Measurements from ENCODE around the gene EVI5L.
A peak's percentile ranks its signal among the peaks of the same experiment; 100 is the strongest.

The EVI5L gene

DNA sequence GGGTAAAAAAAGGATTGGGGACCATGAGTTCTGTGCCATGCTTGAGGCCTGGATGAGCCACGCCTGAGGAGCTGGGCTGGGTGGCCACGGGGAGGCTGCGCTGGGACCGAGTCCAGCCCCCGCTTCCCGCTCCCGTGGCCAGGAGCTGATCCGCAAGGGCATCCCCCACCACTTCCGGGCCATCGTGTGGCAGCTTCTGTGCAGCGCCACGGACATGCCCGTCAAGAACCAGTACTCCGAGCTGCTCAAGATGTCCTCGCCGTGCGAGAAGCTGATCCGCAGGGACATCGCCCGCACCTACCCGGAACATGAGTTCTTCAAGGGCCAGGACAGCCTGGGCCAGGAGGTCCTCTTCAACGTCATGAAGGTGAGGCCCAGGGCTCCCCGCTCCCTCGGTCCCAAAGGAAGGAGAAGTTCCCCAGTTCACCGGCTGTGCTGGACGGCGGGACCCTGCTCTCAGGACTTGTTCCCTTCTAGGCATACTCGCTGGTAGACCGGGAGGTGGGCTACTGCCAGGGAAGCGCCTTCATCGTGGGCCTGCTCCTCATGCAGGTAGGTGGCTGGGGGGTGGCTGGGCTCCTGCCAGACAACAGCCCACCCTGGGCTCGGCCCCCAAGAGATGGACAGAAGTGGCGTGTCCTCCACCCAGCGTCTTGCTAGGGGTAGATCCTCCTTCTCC is 18.9 kb downstream of the EVI5L start:
- no peak for DNase-seq

GRCh38 chr19:7849631-7849999 is 19.6 kb downstream of the EVI5L start:
- DNase-seq: no peak

GRCh38 chr19:7850000-7850813 is 20.2 kb downstream of the EVI5L start:
- no peak for DNase-seq

DNA sequence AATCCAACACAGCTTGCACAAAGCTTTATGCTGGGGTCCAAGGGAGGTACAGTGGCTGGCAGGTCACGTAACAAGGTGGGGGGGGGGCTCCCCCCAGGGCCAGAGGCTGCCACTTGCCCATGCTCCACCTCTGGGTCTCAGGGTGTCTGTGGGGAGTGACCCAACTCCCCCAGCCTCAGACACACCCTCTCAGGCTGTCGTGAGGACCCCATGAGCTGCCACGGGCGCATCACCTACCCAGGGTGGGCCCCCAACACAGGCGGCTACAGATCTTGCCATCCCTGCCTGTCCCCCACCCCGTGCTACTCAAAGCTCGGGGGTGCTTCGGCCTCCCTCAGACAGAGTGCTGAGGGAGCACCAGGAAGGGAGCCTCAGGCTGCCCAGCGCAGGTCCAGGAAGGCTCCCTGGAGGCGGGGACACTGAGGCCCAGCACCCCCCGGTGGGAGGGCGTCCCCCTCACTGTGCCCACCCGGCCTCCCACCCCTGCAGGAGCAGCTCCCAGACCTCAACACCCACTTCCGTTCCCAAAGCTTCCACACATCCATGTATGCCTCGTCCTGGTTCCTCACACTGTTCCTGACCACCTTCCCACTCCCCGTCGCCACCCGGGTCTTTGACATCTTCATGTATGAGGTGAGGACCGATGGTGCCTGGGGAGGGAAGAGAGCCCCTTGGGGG is 21.1 kb downstream of the EVI5L start:
- DNase-seq: no peak

DNA sequence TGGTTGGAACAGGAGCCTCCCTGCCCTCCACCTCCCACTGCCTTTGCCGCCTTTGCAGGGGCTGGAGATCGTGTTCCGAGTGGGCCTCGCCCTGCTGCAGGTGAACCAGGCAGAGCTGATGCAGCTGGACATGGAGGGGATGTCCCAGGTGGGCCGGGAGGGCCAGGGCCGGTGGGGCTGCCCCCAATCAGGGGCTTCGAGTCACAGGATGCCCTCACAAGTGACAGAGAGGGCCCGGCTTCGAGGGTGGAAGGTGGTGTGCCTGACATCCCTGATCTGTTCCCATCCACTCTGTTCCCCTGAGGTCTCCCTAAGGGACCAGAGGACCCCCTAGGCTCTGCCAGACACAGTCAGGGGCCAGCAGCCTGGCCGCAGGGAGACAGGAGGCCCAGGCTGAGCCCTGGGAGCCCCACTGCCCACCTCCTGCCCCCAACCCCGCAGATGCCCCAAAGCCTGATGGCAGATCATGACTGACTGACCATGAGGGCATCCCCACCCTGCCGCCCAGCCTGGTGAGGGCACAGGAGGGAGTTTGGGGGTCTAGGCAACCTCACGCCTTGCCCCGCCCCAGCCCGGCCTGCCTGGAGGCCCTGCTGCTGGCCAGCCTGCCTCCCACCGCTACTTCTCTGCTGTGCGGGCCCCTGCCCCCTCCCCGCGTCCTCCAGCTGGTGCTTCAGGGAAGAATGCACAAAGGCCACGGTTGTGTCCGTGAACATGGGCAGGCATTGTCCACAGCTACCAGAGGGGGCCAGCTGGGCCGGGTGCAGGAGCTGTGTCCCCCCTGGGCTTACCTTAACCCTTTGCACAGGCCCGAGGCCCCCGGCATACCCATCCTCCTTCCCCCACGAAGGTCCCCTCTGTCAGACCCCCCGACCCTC is 21.8 kb downstream of the EVI5L start:
- no peak for DNase-seq

- DNase-seq: peak; percentile 97
Observed at GRCh38 chr19:7852851-7853769, 23.1 kb downstream of the EVI5L start.

DNA sequence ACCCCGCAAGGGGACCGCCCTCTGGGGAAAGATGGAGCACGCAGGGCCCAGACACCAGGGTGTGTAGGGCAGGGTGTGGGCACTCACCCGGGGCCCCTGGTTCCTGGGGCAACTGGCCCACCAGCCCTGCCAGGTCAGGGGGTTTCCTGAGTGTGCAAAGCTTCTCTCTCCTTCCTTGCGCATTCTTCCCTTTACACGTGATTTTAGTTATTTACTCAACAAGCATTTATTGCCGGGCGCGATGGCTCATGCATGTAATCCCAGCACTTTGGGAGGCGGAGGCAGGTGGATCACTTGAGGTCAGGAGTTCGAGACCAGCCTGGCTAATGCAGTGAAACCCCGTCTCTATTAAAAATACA is 23.7 kb downstream of the EVI5L start:
- no peak for DNase-seq

DNA sequence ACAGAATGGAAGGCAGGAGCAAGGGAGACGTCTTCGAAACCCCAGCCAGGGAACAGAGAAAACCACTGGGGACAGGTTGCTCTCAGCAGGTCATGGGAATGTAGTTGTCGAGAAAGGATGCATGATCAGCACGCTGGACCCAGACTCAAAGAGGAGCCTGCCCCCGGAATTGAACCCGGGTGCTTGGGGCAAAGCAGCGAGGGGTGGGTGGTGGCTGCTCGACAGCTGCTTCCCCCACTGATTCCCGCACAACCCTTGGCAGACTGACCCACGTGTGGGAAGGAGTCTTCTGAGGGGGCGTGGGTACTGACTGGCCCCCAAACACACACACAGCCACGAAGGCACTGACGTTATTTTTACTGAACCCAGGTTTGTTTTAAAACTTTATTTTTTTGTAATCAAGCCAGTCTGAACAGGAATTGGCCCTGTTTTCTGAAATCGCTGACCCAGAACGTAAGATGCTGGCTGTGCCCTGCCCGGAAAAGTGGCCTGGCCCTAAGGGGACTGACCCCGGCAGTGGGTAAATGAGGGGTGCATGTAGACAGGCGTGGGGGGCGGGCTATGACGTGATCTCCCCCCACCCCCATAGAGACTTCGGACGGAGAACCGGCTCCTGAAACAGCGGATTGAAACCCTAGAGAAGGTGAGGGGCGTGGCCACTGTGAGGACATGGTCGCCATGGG is 25.5 kb downstream of the EVI5L start:
- no peak for DNase-seq

- DNase-seq: peak; percentile 11
Observed at GRCh38 chr19:7856109-7856591, 26.1 kb downstream of the EVI5L start.

- DNase-seq: peak; percentile 5
Observed at GRCh38 chr19:7856679-7857663, 27.0 kb downstream of the EVI5L start.

DNA sequence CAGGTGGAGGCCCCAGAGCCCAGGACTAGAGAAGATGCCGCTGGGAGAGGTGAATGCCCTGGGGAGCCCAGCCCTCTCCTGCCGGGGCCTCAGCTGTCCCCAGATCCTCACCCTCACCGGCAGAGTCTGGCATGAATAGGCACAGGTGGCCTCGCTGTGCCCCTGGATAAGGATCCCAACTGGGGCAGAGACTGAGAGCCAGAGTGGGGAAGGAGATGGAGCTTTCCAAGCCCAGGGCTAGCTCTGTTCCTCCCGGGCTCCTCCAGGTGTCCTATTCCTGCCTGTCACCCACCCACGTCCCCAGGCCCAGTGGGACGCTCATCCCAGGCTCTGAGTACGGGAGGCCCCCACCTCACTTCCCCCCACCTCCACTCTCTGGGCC is 27.7 kb downstream of the EVI5L start:
- peak; percentile 26 for DNase-seq

- peak; percentile 23 for DNase-seq
Observed at GRCh38 chr19:7858109-7858770, 28.2 kb downstream of the EVI5L start.

- peak; percentile 12 for DNase-seq
Observed at GRCh38 chr19:7859087-7859486, 29.1 kb downstream of the EVI5L start.

DNA sequence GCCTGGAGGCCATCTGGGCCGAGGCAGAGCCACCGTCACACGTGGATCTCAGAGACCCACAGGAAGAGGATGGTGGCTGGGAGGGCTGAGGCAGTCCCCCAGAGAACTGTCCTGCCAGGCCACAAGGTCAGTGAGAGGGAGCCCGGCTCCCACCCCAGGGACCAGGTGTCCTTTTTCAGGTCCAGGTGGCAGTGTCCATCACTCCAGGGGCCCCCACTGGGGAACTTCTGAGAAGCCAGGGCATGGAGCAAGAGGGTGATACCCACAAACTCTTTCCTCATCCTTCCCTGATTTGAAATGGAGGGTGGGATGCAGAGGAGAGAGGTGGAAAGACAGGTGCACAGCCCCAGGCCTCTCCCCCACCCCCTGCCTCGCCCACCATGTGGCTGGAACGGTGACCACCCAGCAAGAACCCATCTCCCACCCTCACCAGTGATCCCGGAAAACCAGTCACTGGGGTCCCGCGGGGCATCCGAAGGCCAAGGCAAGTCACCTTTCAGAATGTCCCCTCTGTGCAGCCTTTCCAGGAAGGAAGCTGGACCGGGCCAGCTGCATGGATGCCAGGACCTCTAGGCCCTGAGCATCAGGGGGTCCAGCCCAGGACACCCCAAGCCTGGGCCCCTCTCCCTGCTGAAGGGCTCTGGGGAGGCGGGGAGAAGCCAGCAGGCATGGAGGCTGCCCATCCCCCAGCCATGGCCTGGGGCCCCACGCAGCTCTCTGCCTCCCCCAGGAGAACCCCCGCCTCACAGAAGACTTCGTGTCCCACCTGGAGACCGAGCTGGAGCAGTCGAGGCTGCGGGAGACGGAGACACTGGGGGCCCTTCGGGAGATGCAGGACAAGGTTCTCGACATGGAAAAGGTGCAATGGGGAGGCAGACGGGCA is 30.1 kb downstream of the EVI5L start:
- DNase-seq: peak; percentile 23

DNA sequence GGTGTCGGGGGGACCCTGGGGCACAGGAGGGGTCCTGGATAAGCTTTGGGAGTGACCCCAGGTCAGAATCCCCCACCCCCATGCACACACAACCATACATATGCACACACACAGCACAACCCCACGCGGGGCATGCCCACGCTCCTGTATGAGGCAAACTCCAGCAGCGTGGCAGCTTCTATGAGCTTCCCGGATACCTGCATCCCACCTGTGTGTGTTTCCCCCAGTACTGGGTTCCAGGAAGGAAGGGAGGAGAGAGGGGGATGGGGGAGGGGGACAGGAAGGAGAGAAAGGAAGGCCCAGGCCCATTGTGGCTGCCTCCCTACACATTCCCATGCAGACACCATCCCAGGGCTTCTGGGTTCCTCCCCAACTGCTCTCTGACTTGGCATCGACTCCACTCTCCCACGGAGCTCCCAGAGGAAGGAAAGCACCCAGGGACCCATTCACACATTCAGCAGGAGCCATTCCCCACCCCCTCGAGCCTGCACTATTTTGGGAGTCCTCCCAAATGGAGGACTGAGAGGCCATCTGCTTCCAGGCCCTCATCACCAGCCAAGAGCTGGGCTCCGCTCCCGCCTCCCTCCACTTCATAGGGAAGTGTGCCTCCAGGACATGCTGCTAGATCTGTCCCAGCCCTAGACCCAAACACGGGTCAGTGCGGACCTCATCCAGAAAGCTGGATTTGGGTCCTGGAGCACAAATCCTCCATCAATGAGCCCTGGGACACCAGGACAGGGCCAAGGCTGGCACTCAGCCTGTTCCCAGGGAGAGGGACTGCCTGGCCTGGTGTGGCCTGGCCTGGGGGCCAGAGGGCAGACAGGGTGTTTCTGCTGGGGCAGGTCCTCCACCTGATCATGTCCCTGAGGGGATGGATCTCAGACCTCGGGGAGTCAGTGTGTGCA is 30.9 kb downstream of the EVI5L start:
- peak; percentile 41 for DNase-seq

DNA sequence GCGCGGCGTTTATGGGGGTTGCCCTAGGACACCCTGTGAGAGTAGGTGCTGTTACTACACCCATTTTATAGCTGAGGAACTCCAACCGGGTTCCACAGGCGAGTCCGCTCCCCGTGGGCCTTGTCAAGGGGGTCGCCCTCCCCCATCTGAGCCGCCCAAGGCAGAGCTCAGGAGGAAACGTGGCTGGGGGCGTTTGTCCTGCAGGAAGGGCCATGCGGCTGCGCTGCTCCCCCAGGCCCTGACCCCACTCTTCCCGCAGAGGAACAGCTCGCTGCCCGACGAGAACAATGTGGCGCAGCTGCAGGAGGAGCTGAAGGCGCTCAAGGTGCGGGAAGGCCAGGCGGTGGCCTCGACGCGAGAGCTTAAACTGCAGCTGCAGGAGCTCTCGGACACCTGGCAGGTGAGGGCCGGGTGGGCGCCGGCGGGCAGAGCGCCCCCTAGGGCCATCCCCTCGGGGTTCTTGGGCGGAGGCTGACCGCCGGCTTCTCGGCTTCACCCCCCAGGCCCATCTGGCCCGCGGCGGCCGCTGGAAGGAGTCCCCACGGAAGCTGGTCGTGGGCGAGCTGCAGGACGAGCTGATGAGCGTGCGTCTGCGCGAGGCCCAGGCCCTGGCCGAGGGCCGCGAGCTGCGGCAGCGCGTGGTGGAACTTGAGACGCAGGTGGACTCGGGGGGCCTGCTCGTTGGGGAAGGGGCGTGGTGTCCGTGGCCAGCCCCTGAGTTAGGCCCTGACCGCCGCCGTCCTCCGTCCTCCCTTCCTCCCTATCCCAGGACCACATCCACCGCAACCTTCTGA is 31.8 kb downstream of the EVI5L start:
- DNase-seq: peak; percentile 9

Data from 8988T (cell line).